Measurements from ENCODE around the gene SPATA13.

Gene SPATA13

GRCh38 chr13:24250376-24251057 is 90.0 kb downstream of the SPATA13 start:
- DNase-seq (ENCODE audit: low read depth in 3 of 3, low spot score in 1 of 3): no peak

- DNase-seq (ENCODE audit: low read depth in 3 of 3, low spot score in 1 of 3): peak; percentile 52 to 67 (median 64)
Measured at GRCh38 chr13:24251525-24251924, 91.0 kb downstream of the SPATA13 start.

- DNase-seq (ENCODE audit: low read depth in 3 of 3, low spot score in 1 of 3): no peak
Measured at GRCh38 chr13:24252136-24252535, 91.6 kb downstream of the SPATA13 start.

GRCh38 chr13:24253520-24254145 is 93.1 kb downstream of the SPATA13 start:
- DNase-seq (ENCODE audit: low read depth in 3 of 3, low spot score in 1 of 3): no peak

GRCh38 chr13:24254146-24254841 is 93.8 kb downstream of the SPATA13 start:
- no peak for DNase-seq (ENCODE audit: low read depth in 3 of 3, low spot score in 1 of 3)

GRCh38 chr13:24257497-24257896 is 97.0 kb downstream of the SPATA13 start:
- no peak for DNase-seq (ENCODE audit: low read depth in 3 of 3, low spot score in 1 of 3)

GRCh38 chr13:24261566-24261965 is 101.0 kb downstream of the SPATA13 start:
- DNase-seq (ENCODE audit: low read depth in 3 of 3, low spot score in 1 of 3): no peak

- no peak for DNase-seq (ENCODE audit: low read depth in 3 of 3, low spot score in 1 of 3)
Measured at GRCh38 chr13:24263632-24264031, 103.1 kb downstream of the SPATA13 start.

GRCh38 chr13:24264976-24265375 is 104.5 kb downstream of the SPATA13 start:
- DNase-seq (ENCODE audit: low read depth in 3 of 3, low spot score in 1 of 3): peak; percentile 49 to 58 (median 52)

- no peak for DNase-seq (ENCODE audit: low read depth in 3 of 3, low spot score in 1 of 3)
Measured at GRCh38 chr13:24265453-24265852, 104.9 kb downstream of the SPATA13 start.

GRCh38 chr13:24267274-24267673 is 106.8 kb downstream of the SPATA13 start:
- DNase-seq (ENCODE audit: low read depth in 3 of 3, low spot score in 1 of 3): no peak

- DNase-seq (ENCODE audit: low read depth in 3 of 3, low spot score in 1 of 3): no peak
Measured at GRCh38 chr13:24267801-24268200, 107.3 kb downstream of the SPATA13 start.

GRCh38 chr13:24269821-24270220 is 109.3 kb downstream of the SPATA13 start:
- no peak for DNase-seq (ENCODE audit: low read depth in 3 of 3, low spot score in 1 of 3)

- DNase-seq (ENCODE audit: low read depth in 3 of 3, low spot score in 1 of 3): no peak
Measured at GRCh38 chr13:24270639-24271141, 110.2 kb downstream of the SPATA13 start.

GRCh38 chr13:24271231-24271600 is 110.7 kb downstream of the SPATA13 start:
- DNase-seq (ENCODE audit: low read depth in 3 of 3, low spot score in 1 of 3): no peak

GRCh38 chr13:24271601-24272451 is 111.3 kb downstream of the SPATA13 start:
- no peak for DNase-seq (ENCODE audit: low read depth in 3 of 3, low spot score in 1 of 3)

- no peak for DNase-seq (ENCODE audit: low read depth in 3 of 3, low spot score in 1 of 3)
Measured at GRCh38 chr13:24272452-24273161, 112.1 kb downstream of the SPATA13 start.

- DNase-seq (ENCODE audit: low read depth in 3 of 3, low spot score in 1 of 3): no peak
Measured at GRCh38 chr13:24273926-24274325, 113.4 kb downstream of the SPATA13 start.

- peak in 2 of 3 donors; percentile 40 to 45 for DNase-seq (ENCODE audit: low read depth in 3 of 3, low spot score in 1 of 3)
Measured at GRCh38 chr13:24274452-24275021, 114.0 kb downstream of the SPATA13 start.

GRCh38 chr13:24275041-24275440 is 114.5 kb downstream of the SPATA13 start:
- no peak for DNase-seq (ENCODE audit: low read depth in 3 of 3, low spot score in 1 of 3)
